A673 (cell line): ENCODE results near the gene AHNAK2.

ENCODE experiments used
- EZH2 ChIP-seq: fragments of 200-600 bp; sonication (generic); IDR thresholded peaks from 2 replicates; pipeline ENCODE4 v1.6.1; 2017; ENCODE audit warnings: borderline replicate concordance, low read depth, mild to moderate bottlenecking, mixed read lengths, antibody characterized with exemption, low read length; ENCODE audit not compliant: poor library complexity, severe bottlenecking
- TF ChIP-seq, protein P1 (sequence below): fragments of 300-800, 200-600 bp; sonication (generic); conservative IDR thresholded peaks from 2 replicates; pipeline ENCODE4 v1.5.1; 2017; ENCODE audit warnings: low read depth, mild to moderate bottlenecking, antibody characterized with exemption, low read length, moderate library complexity, mixed read lengths

DNA sequence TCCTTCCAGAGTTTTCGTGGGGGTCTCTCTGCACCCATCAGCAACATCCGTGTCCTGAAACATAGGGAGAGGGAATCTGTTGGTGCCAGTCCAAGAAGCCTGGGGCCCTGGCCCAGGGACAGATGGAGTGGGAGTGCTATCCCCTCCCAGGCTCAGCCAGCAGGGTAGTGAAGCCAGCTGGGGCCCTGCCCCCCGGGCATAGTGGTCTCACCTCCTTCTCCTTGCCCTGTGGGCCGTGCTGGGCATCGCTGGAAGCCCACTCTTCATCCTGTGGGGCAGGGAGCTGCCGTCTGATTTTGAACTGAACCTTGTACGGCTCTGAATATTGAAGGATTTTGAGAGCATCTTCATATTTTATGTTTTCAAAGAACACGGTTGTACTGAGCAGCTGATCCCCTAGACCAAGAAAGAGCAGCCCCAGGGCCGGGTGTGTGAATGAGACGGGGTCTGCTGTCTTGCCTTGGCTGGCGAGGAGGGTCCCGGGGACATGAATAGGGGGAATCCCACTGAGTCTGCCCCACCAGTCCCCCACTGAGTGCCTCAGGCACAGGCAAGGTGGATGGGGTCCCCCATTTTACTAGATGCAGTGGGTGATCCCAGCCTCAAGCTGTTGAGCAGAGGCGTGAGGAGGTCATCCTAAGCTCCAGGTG is 23.3 kb downstream of the AHNAK2 start:
- no peak for TF ChIP-seq EZH2
- TF ChIP-seq, protein P1, sequence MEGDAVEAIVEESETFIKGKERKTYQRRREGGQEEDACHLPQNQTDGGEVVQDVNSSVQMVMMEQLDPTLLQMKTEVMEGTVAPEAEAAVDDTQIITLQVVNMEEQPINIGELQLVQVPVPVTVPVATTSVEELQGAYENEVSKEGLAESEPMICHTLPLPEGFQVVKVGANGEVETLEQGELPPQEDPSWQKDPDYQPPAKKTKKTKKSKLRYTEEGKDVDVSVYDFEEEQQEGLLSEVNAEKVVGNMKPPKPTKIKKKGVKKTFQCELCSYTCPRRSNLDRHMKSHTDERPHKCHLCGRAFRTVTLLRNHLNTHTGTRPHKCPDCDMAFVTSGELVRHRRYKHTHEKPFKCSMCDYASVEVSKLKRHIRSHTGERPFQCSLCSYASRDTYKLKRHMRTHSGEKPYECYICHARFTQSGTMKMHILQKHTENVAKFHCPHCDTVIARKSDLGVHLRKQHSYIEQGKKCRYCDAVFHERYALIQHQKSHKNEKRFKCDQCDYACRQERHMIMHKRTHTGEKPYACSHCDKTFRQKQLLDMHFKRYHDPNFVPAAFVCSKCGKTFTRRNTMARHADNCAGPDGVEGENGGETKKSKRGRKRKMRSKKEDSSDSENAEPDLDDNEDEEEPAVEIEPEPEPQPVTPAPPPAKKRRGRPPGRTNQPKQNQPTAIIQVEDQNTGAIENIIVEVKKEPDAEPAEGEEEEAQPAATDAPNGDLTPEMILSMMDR = no peak
